Small intestine (tissue), 4 donors: ENCODE results near the gene POLDIP3. TPM values are rescaled to one million over a fixed set of nuclear protein-coding genes. Genes with fewer than 3 reads are reported as not detected.

ENCODE experiments used
- polyA plus RNA-seq, 4 donors: library from polyadenylated mRNA; stranded (reverse) in 3 of 4; unstranded in 1 of 4; fragments of 200-250 nt in 3 of 4; fragments of 120-200 nt in 1 of 4; gene quantifications; one replicate each; pipeline versions ENCODE4 v1.2.1 to v1.2.3, GENCODE V29; 2013
- donor health status: healthy with polysubstance abuse.
- donor health status: Bipolar disorder and iron deficiency.
- donor health status: healthy.

Gene POLDIP3
- polyA plus RNA-seq, 4 donors: 23.5 to 58.6 (median 32.4) TPM

Other genes with a start within 250 kb of the POLDIP3 start
- gene NFAM1, start 182.5 kb downstream of the POLDIP3 start, polyA plus RNA-seq: 1 to 10 TPM in 2 of 4 donors, under 1 TPM in 2; 0.22 to 1.9 (median 0.98) TPM
- gene RRP7A, start 95.1 kb downstream of the POLDIP3 start, polyA plus RNA-seq: 10 to 100 TPM in 3 of 4 donors, 1 to 10 TPM in 1; 7.0 to 38.1 (median 17.7) TPM
- gene SERHL2, start 60.9 kb downstream of the POLDIP3 start, polyA plus RNA-seq: 1 to 10 TPM in 3 of 4 donors, under 1 TPM in 1; 0.89 to 4.1 (median 2.4) TPM
- gene ATP5MGL, start 25.7 kb upstream of the POLDIP3 start, polyA plus RNA-seq: under 1 TPM in 2 of 4 donors, not detected in 2; 0.09 to 0.10 TPM
- gene CYB5R3, start 34.5 kb upstream of the POLDIP3 start, polyA plus RNA-seq: 100 to 1,000 TPM in 3 of 4 donors, 10 to 100 TPM in 1; 70.0 to 174 (median 118) TPM
- gene A4GALT, start 106.0 kb upstream of the POLDIP3 start, polyA plus RNA-seq: 10 to 100 TPM in 1 of 4 donors, 1 to 10 TPM in 3; 1.1 to 23.0 (median 2.4) TPM
- gene ARFGAP3, start 242.4 kb upstream of the POLDIP3 start, polyA plus RNA-seq: 10 to 100 TPM; 29.1 to 64.5 (median 53.1) TPM